Measurements from ENCODE around the gene PRKCH. TPM values are rescaled to one million over a fixed set of nuclear protein-coding genes. Genes with fewer than 3 reads are reported as not detected.
A peak's percentile ranks its signal among the peaks of the same experiment; 100 is the strongest.

The PRKCH gene
- total RNA-seq, 1 experiment from 2014 or later: 5.2 TPM

DNA sequence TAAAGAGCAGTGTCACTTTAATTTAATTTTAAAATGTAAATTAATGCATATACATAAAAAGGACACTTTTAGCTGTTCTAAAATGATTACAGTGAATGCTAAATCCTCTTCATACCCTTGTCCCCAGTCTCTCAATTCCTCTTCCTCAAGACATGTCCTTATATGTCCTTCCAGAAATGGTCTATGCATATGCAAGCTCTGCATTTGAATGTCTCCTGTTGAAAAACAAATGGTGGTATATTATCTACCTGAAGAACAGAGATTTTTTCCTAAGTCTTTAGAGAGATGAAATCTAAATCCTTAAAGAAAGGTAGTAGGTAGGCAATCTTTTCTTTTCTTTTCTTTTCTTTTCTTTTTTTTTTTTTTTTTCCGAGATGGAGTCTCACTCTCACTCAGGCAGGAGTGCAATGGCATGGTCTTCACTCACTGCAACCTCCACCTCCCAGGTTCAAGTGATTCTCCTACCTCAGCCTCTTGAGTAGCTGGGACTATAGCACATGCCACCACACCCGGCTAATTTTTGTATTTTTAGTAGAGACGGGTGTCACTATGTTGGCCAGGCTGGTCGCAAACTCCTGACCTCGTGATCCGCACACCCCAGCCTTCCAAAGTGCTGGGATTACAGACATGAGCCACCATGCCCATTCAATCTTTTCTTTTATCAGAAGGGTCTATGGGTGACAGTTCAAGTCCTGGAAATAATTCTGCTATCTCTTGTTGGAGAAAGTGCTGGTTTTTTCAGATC lies 180.5 kb downstream of the PRKCH start:
- TF ChIP-seq, protein P1, sequence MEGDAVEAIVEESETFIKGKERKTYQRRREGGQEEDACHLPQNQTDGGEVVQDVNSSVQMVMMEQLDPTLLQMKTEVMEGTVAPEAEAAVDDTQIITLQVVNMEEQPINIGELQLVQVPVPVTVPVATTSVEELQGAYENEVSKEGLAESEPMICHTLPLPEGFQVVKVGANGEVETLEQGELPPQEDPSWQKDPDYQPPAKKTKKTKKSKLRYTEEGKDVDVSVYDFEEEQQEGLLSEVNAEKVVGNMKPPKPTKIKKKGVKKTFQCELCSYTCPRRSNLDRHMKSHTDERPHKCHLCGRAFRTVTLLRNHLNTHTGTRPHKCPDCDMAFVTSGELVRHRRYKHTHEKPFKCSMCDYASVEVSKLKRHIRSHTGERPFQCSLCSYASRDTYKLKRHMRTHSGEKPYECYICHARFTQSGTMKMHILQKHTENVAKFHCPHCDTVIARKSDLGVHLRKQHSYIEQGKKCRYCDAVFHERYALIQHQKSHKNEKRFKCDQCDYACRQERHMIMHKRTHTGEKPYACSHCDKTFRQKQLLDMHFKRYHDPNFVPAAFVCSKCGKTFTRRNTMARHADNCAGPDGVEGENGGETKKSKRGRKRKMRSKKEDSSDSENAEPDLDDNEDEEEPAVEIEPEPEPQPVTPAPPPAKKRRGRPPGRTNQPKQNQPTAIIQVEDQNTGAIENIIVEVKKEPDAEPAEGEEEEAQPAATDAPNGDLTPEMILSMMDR (conservative IDR thresholded peaks at IDR 0.05): no peak
- no peak overlapping the region for H3K18ac ChIP-seq (ENCODE audit: insufficient read length, low read depth, low read length)
- H3K4ac ChIP-seq (ENCODE audit: low read depth, low read length): no peak overlapping the region
- no peak overlapping the region for H3K23ac ChIP-seq (ENCODE audit: insufficient read length, low read depth, low read length)
- H3K23me2 ChIP-seq (ENCODE audit: insufficient read length, low read depth, low read length, poor library complexity, severe bottlenecking): no peaks in the 10 kb centered on the region
- peaks cover 66 to 69% of the 10 kb centered on the region in 2 experiments for H3K4me1 Mint-ChIP-seq
- no peaks in the 10 kb centered on the region for H3K27me3 Mint-ChIP-seq (ENCODE audit: low read depth)
- no peak overlapping the region for H3T11ph ChIP-seq (ENCODE audit: low read length)
- H3K79me1 ChIP-seq (ENCODE audit: insufficient read depth, low read depth, low read length, poor library complexity, severe bottlenecking): no peaks in the 10 kb centered on the region
- H3K9me3 ChIP-seq (ENCODE audit: control insufficient read depth, low read depth, low read length): no peaks in the 10 kb centered on the region
- no peak overlapping the region for H2AFZ ChIP-seq (ENCODE audit: low read length)
- no peaks in the 10 kb centered on the region for H3K79me2 ChIP-seq (ENCODE audit: insufficient read depth, low read length)
- H2BK12ac ChIP-seq (ENCODE audit: insufficient read length, low read depth, low read length): no peak overlapping the region
- no peak overlapping the region; a peak in 1 of 5 replicates for H3K4me3 Mint-ChIP-seq
- H3K36me3 Mint-ChIP-seq (ENCODE audit: insufficient read depth in 1 of 3, low read depth in 3 of 3): peaks cover 0 to 4% (median 2%) of the 10 kb centered on the region in 3 experiments; a peak in 1 of 7 replicates
- H4K20me1 ChIP-seq (ENCODE audit: control insufficient read depth, insufficient read depth, insufficient read length): no peaks in the 10 kb centered on the region
- H3K27ac ChIP-seq (ENCODE audit: insufficient read length, low read depth, low read length): peak overlapping the region; percentile 91
- no peak overlapping the region for H3K14ac ChIP-seq (ENCODE audit: insufficient read depth, low read length)
- H2BK120ac ChIP-seq (ENCODE audit: low read depth, low read length, poor library complexity, severe bottlenecking): no peak overlapping the region
- DNase-seq: no peak
- no CpG with 5 or more reads among the region's 6 CpGs for WGBS (ENCODE audit: extremely low coverage, insufficient read length, low lambda C conversion rate)
- no peak overlapping the region for H3K4me2 ChIP-seq (ENCODE audit: insufficient read depth, insufficient read length, low read length)
- no peak overlapping the region for H4K91ac ChIP-seq (ENCODE audit: insufficient read length, low read depth, low read length)
- no peak overlapping the region for H3K56ac ChIP-seq (ENCODE audit: insufficient read length, low read depth, low read length)
- no peak overlapping the region for H2BK5ac ChIP-seq (ENCODE audit: insufficient read length, low read length)
- no peak overlapping the region for H2BK20ac ChIP-seq (ENCODE audit: low read depth, low read length, poor library complexity, severe bottlenecking)
- H4K5ac ChIP-seq (ENCODE audit: insufficient read length, low read depth, low read length): no peak overlapping the region
- H3K9me3 Mint-ChIP-seq: 0 out of 5 replicates have a peak, but pooled peaks cover 0 to 2% of the 10 kb centered on the region in 2 experiments
- H3K27ac Mint-ChIP-seq: peak overlapping the region; percentile 70 to 99 (median 92); a peak in 6 of 7 replicates
- no peak overlapping the region for H2BK15ac ChIP-seq (ENCODE audit: low read depth, low read length)
- H3K9ac ChIP-seq (ENCODE audit: extremely low read depth, insufficient read length, low read length): peak overlapping the region; percentile 34
- H2AK5ac ChIP-seq (ENCODE audit: insufficient read length, low read length): no peak overlapping the region
- no peak overlapping the region for H4K8ac ChIP-seq (replicated peaks; ENCODE audit: insufficient read length, low read depth, low read length)
- peaks cover 24% of the 10 kb centered on the region; the same call in 1 of the 2 replicates for H3K4me1 ChIP-seq (ENCODE audit: insufficient read depth, low read length)
- no peaks in the 10 kb centered on the region for H3K27me3 ChIP-seq (ENCODE audit: insufficient read depth, low read length)
